Neural progenitor cell (in vitro differentiated cells): ENCODE results near the gene P2RY13. TPM values are rescaled to one million over a fixed set of nuclear protein-coding genes. Genes with fewer than 3 reads are reported as not detected.

Experiments used
- DNase-seq: peaks from one replicate; pipeline ENCODE4 v3.0.0-alpha.2; 2016; ENCODE audit warnings: low spot score
- H2AFZ ChIP-seq: fragments of 200-600 bp; sonication (generic); replicated peaks from 2 replicates; pipeline ENCODE4 v1.6.1; 2016; ENCODE audit warnings: antibody characterized with exemption
- H3F3A ChIP-seq: fragments of 200-600 bp; sonication (generic); 2 replicates; pipeline ENCODE4 v1.6.1; 2016; ENCODE audit warnings: antibody characterized with exemption, low read depth
- H3K27ac ChIP-seq: fragments of 200-600 bp; sonication (generic); 2 replicates; pipeline ENCODE4 v1.5.1; 2016; ENCODE audit warnings: mild to moderate bottlenecking
- H3K27me3 ChIP-seq: fragments of 200-600 bp; sonication (generic); 2 replicates; pipeline ENCODE4 v1.6.1; 2016; ENCODE audit warnings: mild to moderate bottlenecking, moderate library complexity
- H3K36me3 ChIP-seq: fragments of 200-600 bp; sonication (generic); 2 replicates; pipeline ENCODE4 v1.5.1; 2016
- H3K4me1 ChIP-seq: fragments of 200-600 bp; sonication (generic); 2 replicates; pipeline ENCODE4 v1.6.1; 2016; ENCODE audit warnings: mixed run types
- H3K4me2 ChIP-seq: fragments of 200-600 bp; sonication (generic); 2 replicates; pipeline ENCODE4 v1.6.1; 2016
- H3K4me3 ChIP-seq: fragments of 200-600 bp; sonication (generic); 2 replicates; pipeline ENCODE4 v1.5.1; 2016
- H3K79me2 ChIP-seq: fragments of 200-600 bp; sonication (generic); 2 replicates; pipeline ENCODE4 v1.6.1; 2016; ENCODE audit warnings: low read depth
- H3K9ac ChIP-seq: fragments of 200-600 bp; sonication (generic); 2 replicates; pipeline ENCODE4 v1.6.1; 2016
- H3K9me3 ChIP-seq: fragments of 200-600 bp; sonication (generic); 2 replicates; pipeline ENCODE4 v1.5.1; 2016; ENCODE audit warnings: low read depth
- H4K20me1 ChIP-seq: fragments of 200-600 bp; sonication (generic); 2 replicates; pipeline ENCODE4 v1.6.1; 2016; ENCODE audit warnings: low read depth
- H3K27ac Mint-ChIP-seq: 3 replicates; pipeline ENCODE4 v1.8.0; 2021; ENCODE audit warnings: mixed read lengths
- H3K27me3 Mint-ChIP-seq: 2 replicates; pipeline ENCODE4 v1.8.0; 2022; ENCODE audit warnings: low read depth, mild to moderate bottlenecking, inconsistent platforms, moderate library complexity, mixed read lengths; ENCODE audit not compliant: insufficient read depth
- H3K36me3 Mint-ChIP-seq: 3 replicates; pipeline ENCODE4 v1.8.0; 2021; ENCODE audit warnings: mixed read lengths
- H3K4me1 Mint-ChIP-seq: 3 replicates; pipeline ENCODE4 v1.8.0; 2021; ENCODE audit warnings: mixed read lengths
- H3K4me3 Mint-ChIP-seq: 3 replicates; pipeline ENCODE4 v1.8.0; 2021; ENCODE audit warnings: mild to moderate bottlenecking, moderate library complexity, mixed read lengths
- H3K9me3 Mint-ChIP-seq: 3 replicates; pipeline ENCODE4 v1.8.0; 2020; ENCODE audit warnings: mixed read lengths
- EZH2 ChIP-seq: fragments of 200-600 bp; sonication (generic); IDR thresholded peaks from 2 replicates; pipeline ENCODE4 v1.6.1; 2017; ENCODE audit warnings: antibody characterized with exemption, mild to moderate bottlenecking, moderate library complexity
- EZH2phosphoT487 ChIP-seq: fragments of 200-600 bp; sonication (generic); IDR thresholded peaks from 2 replicates; pipeline ENCODE4 v1.6.1; 2017; ENCODE audit warnings: antibody characterized with exemption
- total RNA-seq: library from RNA; depleted of rRNA; stranded (reverse); fragments of >200 nt; gene quantifications from 2 replicates; pipeline ENCODE4 v1.2.3, GENCODE V29; 2015; ENCODE audit warnings: low replicate concordance
- TF ChIP-seq, protein P1 (sequence below): fragments of 200-600 bp; sonication (generic); IDR thresholded peaks from 2 replicates; pipeline ENCODE4 v1.5.1; 2017; ENCODE audit warnings: antibody characterized with exemption, mild to moderate bottlenecking

The P2RY13 gene
- total RNA-seq, 1 donor from 2014 or later = not detected

GRCh38 chr3:151312972-151313371 is 16.4 kb downstream of the P2RY13 start:
- Mint-ChIP-seq H3K36me3 (no peaks in the 10 kb centered on the region), H3K9me3 (no peaks in the 10 kb centered on the region), H3K4me1 (no peaks in the 10 kb centered on the region), H3K27ac (no peak overlapping the region), H3K4me3 (no peak overlapping the region), H3K27me3 (no peaks in the 10 kb centered on the region)
- H3F3A ChIP-seq = no peaks in the 10 kb centered on the region
- H4K20me1 ChIP-seq = no peaks in the 10 kb centered on the region
- H3K27ac ChIP-seq = no peak overlapping the region
- H3K27me3 ChIP-seq = no peaks in the 10 kb centered on the region
- H3K9ac ChIP-seq = no peak overlapping the region
- H2AFZ ChIP-seq = no peak overlapping the region
- TF ChIP-seq EZH2phosphoT487 (no peak), EZH2 (no peak)
- TF ChIP-seq, protein P1, sequence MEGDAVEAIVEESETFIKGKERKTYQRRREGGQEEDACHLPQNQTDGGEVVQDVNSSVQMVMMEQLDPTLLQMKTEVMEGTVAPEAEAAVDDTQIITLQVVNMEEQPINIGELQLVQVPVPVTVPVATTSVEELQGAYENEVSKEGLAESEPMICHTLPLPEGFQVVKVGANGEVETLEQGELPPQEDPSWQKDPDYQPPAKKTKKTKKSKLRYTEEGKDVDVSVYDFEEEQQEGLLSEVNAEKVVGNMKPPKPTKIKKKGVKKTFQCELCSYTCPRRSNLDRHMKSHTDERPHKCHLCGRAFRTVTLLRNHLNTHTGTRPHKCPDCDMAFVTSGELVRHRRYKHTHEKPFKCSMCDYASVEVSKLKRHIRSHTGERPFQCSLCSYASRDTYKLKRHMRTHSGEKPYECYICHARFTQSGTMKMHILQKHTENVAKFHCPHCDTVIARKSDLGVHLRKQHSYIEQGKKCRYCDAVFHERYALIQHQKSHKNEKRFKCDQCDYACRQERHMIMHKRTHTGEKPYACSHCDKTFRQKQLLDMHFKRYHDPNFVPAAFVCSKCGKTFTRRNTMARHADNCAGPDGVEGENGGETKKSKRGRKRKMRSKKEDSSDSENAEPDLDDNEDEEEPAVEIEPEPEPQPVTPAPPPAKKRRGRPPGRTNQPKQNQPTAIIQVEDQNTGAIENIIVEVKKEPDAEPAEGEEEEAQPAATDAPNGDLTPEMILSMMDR = no peak
- no peak overlapping the region for H3K4me3 ChIP-seq
- H3K79me2 ChIP-seq = no peaks in the 10 kb centered on the region
- H3K36me3 ChIP-seq = no peaks in the 10 kb centered on the region
- peaks cover 8% of the 10 kb centered on the region for H3K4me1 ChIP-seq
- no peak overlapping the region for H3K4me2 ChIP-seq
- no peak for DNase-seq
- no peaks in the 10 kb centered on the region for H3K9me3 ChIP-seq

DNA sequence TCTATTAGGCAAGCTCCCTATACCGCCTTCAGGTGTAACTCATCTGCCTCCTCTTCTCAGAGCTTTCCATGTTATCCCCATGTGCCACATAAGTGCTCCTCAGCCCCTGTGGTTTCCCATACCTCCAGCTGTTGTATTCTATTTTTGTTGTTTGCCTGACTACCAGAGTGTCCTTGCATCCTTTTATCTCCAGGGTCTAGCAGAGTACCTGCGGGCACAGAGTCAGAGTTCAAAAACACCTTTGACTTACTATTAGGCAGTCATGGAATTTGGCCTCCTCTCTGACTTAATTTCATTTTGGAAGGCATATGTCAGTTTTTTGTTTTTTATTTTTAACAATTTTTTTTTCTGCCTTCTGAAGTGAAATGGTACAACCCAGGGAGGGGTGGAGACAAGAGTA is 19.8 kb downstream of the P2RY13 start:
- H3K4me1 Mint-ChIP-seq = peaks cover 4% of the 10 kb centered on the region
- H3K36me3 Mint-ChIP-seq = no peaks in the 10 kb centered on the region
- Histone ChIP-seq H3K4me2 (no peak overlapping the region), H3K36me3 (no peaks in the 10 kb centered on the region), H3K27ac (no peak overlapping the region), H3K9ac (no peak overlapping the region), H3K4me1 (peaks cover 4% of the 10 kb centered on the region), H3F3A (peaks cover 4% of the 10 kb centered on the region), H3K4me3 (no peak overlapping the region), H3K79me2 (no peaks in the 10 kb centered on the region), H3K9me3 (no peaks in the 10 kb centered on the region), H4K20me1 (no peaks in the 10 kb centered on the region), H3K27me3 (no peaks in the 10 kb centered on the region), H2AFZ (no peak overlapping the region)
- H3K4me3 Mint-ChIP-seq = no peak overlapping the region
- DNase-seq = no peak
- H3K27me3 Mint-ChIP-seq = no peaks in the 10 kb centered on the region
- H3K27ac Mint-ChIP-seq = no peak overlapping the region
- no peaks in the 10 kb centered on the region for H3K9me3 Mint-ChIP-seq
- TF ChIP-seq, protein P1 = no peak
- no peak for TF ChIP-seq EZH2
- no peak for TF ChIP-seq EZH2phosphoT487

DNA sequence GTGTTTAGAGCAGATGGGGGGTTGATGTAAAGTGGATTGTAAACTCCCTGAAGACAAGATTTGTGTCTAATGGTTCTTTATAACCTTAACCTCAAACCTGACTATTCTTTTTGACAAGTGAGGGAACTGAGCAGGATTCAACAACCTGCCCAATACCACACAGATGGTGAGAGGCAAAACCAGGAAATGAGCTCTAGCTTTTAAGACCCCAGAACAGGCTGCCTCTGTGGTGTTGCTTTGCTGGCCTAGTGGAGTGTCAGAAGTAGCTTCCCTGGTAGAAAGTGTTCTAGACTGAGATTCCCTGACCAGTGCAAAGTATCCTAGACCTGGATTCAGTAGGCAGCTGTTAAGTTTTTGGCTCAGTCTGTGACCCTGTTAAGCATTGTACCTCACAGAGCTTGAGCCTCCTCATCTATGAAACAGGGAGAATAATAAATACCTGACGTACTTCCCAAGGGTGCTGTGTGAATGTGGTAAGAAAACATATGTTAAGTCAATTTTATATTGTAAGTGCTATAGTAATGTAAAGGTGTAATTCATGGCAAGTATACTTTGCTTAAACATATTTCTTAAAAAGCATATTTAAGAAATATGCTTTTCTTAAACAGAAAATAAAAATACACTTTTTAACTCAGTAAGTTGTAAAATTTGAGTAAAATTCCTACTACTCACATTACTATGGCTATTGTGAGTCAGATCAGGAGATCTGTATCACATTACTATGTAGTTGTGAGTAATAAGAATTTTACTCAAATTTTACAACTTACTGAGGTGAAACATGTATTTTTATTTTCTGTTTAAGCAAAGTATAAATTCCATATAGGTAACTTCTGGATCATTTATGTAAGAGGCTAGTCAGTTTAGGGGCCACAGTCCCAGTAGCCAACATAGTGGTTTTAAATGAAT is 21.5 kb downstream of the P2RY13 start:
- Histone ChIP-seq H3K4me2 (no peak overlapping the region), H4K20me1 (no peaks in the 10 kb centered on the region), H3F3A (peaks cover 5% of the 10 kb centered on the region), H3K9ac (no peak overlapping the region), H3K4me1 (peaks cover 5% of the 10 kb centered on the region), H3K9me3 (no peaks in the 10 kb centered on the region), H2AFZ (no peak overlapping the region), H3K4me3 (no peak overlapping the region), H3K27ac (no peak overlapping the region), H3K79me2 (no peaks in the 10 kb centered on the region), H3K36me3 (no peaks in the 10 kb centered on the region), H3K27me3 (no peaks in the 10 kb centered on the region)
- peaks cover 5% of the 10 kb centered on the region for H3K36me3 Mint-ChIP-seq
- no peak overlapping the region for H3K4me3 Mint-ChIP-seq
- TF ChIP-seq EZH2phosphoT487 = no peak
- TF ChIP-seq, protein P1 = no peak
- no peak for TF ChIP-seq EZH2
- H3K27ac Mint-ChIP-seq = no peak overlapping the region
- no peaks in the 10 kb centered on the region for H3K9me3 Mint-ChIP-seq
- H3K27me3 Mint-ChIP-seq = no peaks in the 10 kb centered on the region
- no peak for DNase-seq
- peaks cover 7% of the 10 kb centered on the region for H3K4me1 Mint-ChIP-seq
